Right lobe of liver (tissue), 6 donors: Measurements from ENCODE around the gene TRNT1. TPM values are rescaled to one million over a fixed set of nuclear protein-coding genes. Genes with fewer than 3 reads are reported as not detected.
A peak's percentile ranks its signal among the peaks of the same experiment; 100 is the strongest.

Experiments
- ATAC-seq, 4 donors: fragments of 200-7000 bp; cut with Tn5 transposase; one replicate each; pipeline ENCODE4 v1.9.1; 2020; ENCODE audit warnings: mild to moderate bottlenecking in 4 of 4, moderate library complexity in 4 of 4
- DNase-seq, 3 donors: peaks; one replicate each; pipeline ENCODE4 v3.0.0-alpha.2; 2020
- H3K27ac ChIP-seq, 3 donors: fragments of 200-600 bp; one replicate each; pipeline ENCODE4 v1.8.0; 2022
- H3K27me3 ChIP-seq, 2 donors: fragments of 200-600 bp; one replicate each; pipeline ENCODE4 v1.8.0; 2022
- H3K36me3 ChIP-seq, 4 donors: fragments of 200-600 bp; sonication (generic) in 1 of 4; one replicate each; pipeline versions ENCODE4 v1.5.1 to v1.8.0; 2017 to 2022; ENCODE audit warnings: control low read depth in 1 of 4
- H3K4me1 ChIP-seq, 4 donors: fragments of 200-600 bp; sonication (generic) in 1 of 4; one replicate each; pipeline versions ENCODE4 v1.5.1 to v1.8.0; 2017 to 2022; ENCODE audit warnings: control low read depth in 1 of 4
- H3K4me3 ChIP-seq, 3 donors: fragments of 200-600 bp; one replicate each; pipeline ENCODE4 v1.8.0; 2022
- H3K9me3 ChIP-seq, 4 donors: fragments of 200-600 bp; sonication (generic) in 1 of 4; one replicate each; pipeline versions ENCODE4 v1.5.1 to v1.8.0; 2017 to 2022; ENCODE audit warnings: control low read depth in 1 of 4
- POLR2A ChIP-seq: fragments of 450-650 bp; IDR thresholded peaks from one replicate; pipeline ENCODE4 v1.6.1; 2017; ENCODE audit warnings: antibody characterized with exemption, mild to moderate bottlenecking
- WGBS: methylation state at CpG from one replicate; pipeline ENCODE4 v1.1.6; 2018; ENCODE audit warnings: low coverage, low lambda C conversion rate; ENCODE audit not compliant: insufficient coverage; ENCODE audit errors: missing lambda C conversion rate; 5-methylcytosine and 5-hydroxymethylcytosine counted together
- intact Hi-C, 2 donors: fragments of 100-400 bp; cut with DNase I; formaldehyde crosslinking; loops; one replicate each; pipeline versions ENCODE4 v1.11.2 to v1.14.1; 2022
- small RNA-seq, 2 experiments: library from RNA; depleted of rRNA; stranded (forward); fragments of <200 nt; gene quantifications; one replicate each; pipeline ENCODE3, GENCODE V24; 2016
- total RNA-seq, 6 experiments: library from RNA; depleted of rRNA in 2 of 6; stranded (reverse); fragments of >200 nt in 2 of 6; fragmentation: NEBNext Ultra II Directional in 3 of 6; extraction: Animal tissue kit (Norgen Biotek cat#: 25700) in 3 of 6; gene quantifications; one replicate each; pipeline versions ENCODE4 v1.1.0 to v1.2.4, GENCODE V29; 2016 to 2023
- TF ChIP-seq, protein P1 (sequence below), 4 donors: fragments of 200-600 bp in 3 of 4; fragments of 450-650 bp in 1 of 4; IDR thresholded peaks; one replicate each; pipeline versions ENCODE4 v1.5.1 to v1.8.0; 2016 to 2022; ENCODE audit warnings: antibody characterized with exemption in 4 of 4, mild to moderate bottlenecking in 2 of 4
- donor health status: DM: no; HTN: yes; CAD: no.
- donor health status: DM: no; HTN: no; CAD: no.
- donor health status: DM: no; HTN: no; CAD: no.
- donor health status: DM: no; HTN: yes; CAD: no.
- donor health status: DM: no; HTN: yes; CAD: no.

TRNT1 gene
- total RNA-seq, 6 experiments from 2014 or later: 7.4 to 11.8 (median 9.1) TPM

DNA sequence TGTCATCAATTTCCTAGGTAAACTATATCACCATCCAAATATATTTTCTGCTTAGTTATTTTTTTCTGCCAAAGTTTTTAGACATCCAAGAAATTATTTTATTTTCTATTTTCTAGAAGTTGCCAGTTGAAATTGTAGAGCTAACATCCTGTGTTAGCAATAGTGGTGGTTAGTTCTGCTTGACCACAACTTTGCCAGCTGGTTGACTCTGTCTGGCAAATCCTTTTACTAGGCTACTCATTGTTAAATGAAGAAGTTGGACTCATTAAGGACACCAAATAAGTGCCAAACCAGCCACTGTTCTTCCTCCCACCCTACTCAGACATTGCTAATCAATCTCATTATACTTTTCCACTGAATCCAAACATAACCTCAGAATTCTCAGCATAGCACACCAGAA is 68.1 kb downstream of the TRNT1 start:
- DNase-seq (no peak), ATAC-seq (no peak)
- TF ChIP-seq, protein P1, sequence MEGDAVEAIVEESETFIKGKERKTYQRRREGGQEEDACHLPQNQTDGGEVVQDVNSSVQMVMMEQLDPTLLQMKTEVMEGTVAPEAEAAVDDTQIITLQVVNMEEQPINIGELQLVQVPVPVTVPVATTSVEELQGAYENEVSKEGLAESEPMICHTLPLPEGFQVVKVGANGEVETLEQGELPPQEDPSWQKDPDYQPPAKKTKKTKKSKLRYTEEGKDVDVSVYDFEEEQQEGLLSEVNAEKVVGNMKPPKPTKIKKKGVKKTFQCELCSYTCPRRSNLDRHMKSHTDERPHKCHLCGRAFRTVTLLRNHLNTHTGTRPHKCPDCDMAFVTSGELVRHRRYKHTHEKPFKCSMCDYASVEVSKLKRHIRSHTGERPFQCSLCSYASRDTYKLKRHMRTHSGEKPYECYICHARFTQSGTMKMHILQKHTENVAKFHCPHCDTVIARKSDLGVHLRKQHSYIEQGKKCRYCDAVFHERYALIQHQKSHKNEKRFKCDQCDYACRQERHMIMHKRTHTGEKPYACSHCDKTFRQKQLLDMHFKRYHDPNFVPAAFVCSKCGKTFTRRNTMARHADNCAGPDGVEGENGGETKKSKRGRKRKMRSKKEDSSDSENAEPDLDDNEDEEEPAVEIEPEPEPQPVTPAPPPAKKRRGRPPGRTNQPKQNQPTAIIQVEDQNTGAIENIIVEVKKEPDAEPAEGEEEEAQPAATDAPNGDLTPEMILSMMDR (IDR thresholded peaks at IDR 0.05): no peak
- Histone ChIP-seq H3K9me3 (no peaks in the 10 kb centered on the region), H3K27me3 (no peaks in the 10 kb centered on the region), H3K4me1 (no peaks in the 10 kb centered on the region), H3K27ac (no peak overlapping the region), H3K4me3 (no peak overlapping the region), H3K36me3 (no peaks in the 10 kb centered on the region)
- intact Hi-C loops: no loop called here

DNA sequence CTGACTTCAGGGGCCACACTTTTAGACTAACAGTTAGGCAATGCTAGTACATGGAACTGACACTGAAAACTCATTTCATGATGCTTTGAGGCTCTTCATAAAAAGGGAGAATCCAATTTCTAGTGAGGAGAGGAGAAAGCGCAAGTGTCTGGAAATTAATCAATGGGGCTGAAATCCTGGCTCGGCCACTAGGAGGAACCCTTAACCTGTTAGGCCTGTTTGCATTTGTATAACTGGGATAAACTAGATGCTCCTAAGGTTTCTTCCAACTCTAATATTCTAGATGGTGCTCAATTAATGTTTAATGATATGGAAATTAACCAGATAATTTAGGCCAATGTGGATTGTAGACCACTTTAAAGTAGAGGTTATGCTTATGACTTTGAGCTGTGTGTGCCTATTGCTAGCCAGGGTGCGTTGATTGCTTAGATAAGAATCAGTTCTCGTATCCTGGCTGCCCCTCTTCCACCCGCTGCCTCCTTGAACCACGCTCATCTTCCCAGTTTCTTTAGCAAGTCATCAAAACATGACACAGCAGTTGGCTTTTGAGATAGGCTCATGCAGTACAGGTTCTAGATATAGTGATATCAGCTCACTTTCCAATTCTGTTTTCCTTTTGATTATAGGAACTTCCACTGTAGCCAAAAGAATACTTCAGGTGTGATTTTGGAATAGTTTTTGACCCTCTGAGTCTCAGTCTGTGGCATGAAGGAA is 69.6 kb downstream of the TRNT1 start:
- peak in 2 of 4 donors; percentile 34 to 58 for ATAC-seq
- Histone ChIP-seq H3K36me3 (no peaks in the 10 kb centered on the region), H3K4me1 (no peaks in the 10 kb centered on the region), H3K27ac (no peak overlapping the region), H3K4me3 (no peak overlapping the region), H3K9me3 (no peaks in the 10 kb centered on the region), H3K27me3 (no peaks in the 10 kb centered on the region)
- no peak for DNase-seq
- 36% methylated on average over 6 of the region's 6 CpGs for WGBS
- intact Hi-C loops: no loop called here
- no peak for TF ChIP-seq POLR2A
- TF ChIP-seq, protein P1 (IDR thresholded peaks at IDR 0.05): peak; percentile 31 to 46 (median 44)

Small RNA genes within 50 kb of the gene (small RNA-seq; reads per million reads assigned to genes)
- 0 reads per million in 2 experiments for gene RF00416

Other genes starting within 250 kb of the TRNT1 start
- gene IL5RA, start 16.6 kb upstream of the TRNT1 start, total RNA-seq: not detected
- 10 to 100 TPM; 21.7 to 32.3 (median 24.1) TPM for gene CRBN, start 52.8 kb downstream of the TRNT1 start, total RNA-seq